Osteoblast (primary cell): ENCODE measurements around the gene HACD3. TPM values are rescaled to one million over a fixed set of nuclear protein-coding genes. Genes with fewer than 3 reads are reported as not detected.

ENCODE experiments used
- DNase-seq: peaks from one replicate; pipeline ENCODE4 v3.0.0; 2011; ENCODE audit warnings: low spot score, mixed read lengths; ENCODE audit not compliant: insufficient read length; ENCODE audit errors: missing footprints
- H2AFZ ChIP-seq: 2 replicates; pipeline ENCODE4 v1.6.0; 2011; ENCODE audit warnings: mild to moderate bottlenecking, low read length
- H3K27ac ChIP-seq: 2 replicates; pipeline ENCODE4 v1.5.1; 2011; ENCODE audit warnings: mild to moderate bottlenecking, low read depth, low read length, moderate library complexity
- H3K27me3 ChIP-seq: 2 replicates; pipeline ENCODE4 v1.6.0; 2012; ENCODE audit warnings: mild to moderate bottlenecking, control low read depth, inconsistent platforms, low read length, moderate library complexity; ENCODE audit not compliant: insufficient read depth
- H3K36me3 ChIP-seq: 2 replicates; pipeline ENCODE4 v1.5.1; 2011; ENCODE audit warnings: mild to moderate bottlenecking, low read length, control low read depth, moderate library complexity; ENCODE audit not compliant: insufficient read depth
- H3K4me1 ChIP-seq: 2 replicates; pipeline ENCODE4 v1.5.1; 2011; ENCODE audit warnings: mild to moderate bottlenecking, low read length, control low read depth, moderate library complexity; ENCODE audit not compliant: insufficient read depth
- H3K4me2 ChIP-seq: 2 replicates; pipeline ENCODE4 v1.6.0; 2011; ENCODE audit warnings: mild to moderate bottlenecking, low read length; ENCODE audit not compliant: insufficient read depth
- H3K4me3 ChIP-seq: fragments of 200-600 bp; sonication (generic); 3 replicates; pipeline ENCODE4 v1.5.1; 2012; ENCODE audit warnings: mild to moderate bottlenecking, low read length, inconsistent platforms; ENCODE audit not compliant: insufficient read depth
- H3K79me2 ChIP-seq: 2 replicates; pipeline ENCODE4 v1.6.0; 2012; ENCODE audit warnings: mild to moderate bottlenecking, low read length, control low read depth, inconsistent platforms; ENCODE audit not compliant: insufficient read depth
- H3K9me3 ChIP-seq: 2 replicates; pipeline ENCODE4 v1.5.1; 2011; ENCODE audit warnings: low read depth, low read length, control low read depth
- H4K20me1 ChIP-seq: 2 replicates; pipeline ENCODE4 v1.6.0; 2012; ENCODE audit warnings: mild to moderate bottlenecking, low read length, control low read depth; ENCODE audit not compliant: insufficient read depth
- CTCF ChIP-seq: IDR thresholded peaks from 2 replicates; pipeline ENCODE4 v1.5.1; 2011; ENCODE audit warnings: mild to moderate bottlenecking, low read depth, low read length, moderate library complexity; ENCODE audit errors: extremely low read depth
- total RNA-seq: library from RNA; depleted of rRNA; stranded (reverse); fragments of >200 nt; gene quantifications from 2 replicates; pipeline ENCODE4 v1.2.3, GENCODE V29; 2012

Gene HACD3
- total RNA-seq, 1 donor: 75.3 TPM

GRCh38 chr15:65528461-65529060, 1.7 kb upstream of the HACD3 start:
- DNase-seq: no peak
- no peak overlapping the region for H3K4me3 ChIP-seq
- no peaks in the 10 kb centered on the region for H3K27me3 ChIP-seq
- H3K9me3 ChIP-seq: no peaks in the 10 kb centered on the region
- H3K27ac ChIP-seq: no peak overlapping the region
- H4K20me1 ChIP-seq: peaks cover 18% of the 10 kb centered on the region
- H3K79me2 ChIP-seq: peaks cover 34% of the 10 kb centered on the region
- no peak overlapping the region for H2AFZ ChIP-seq
- peaks cover 15% of the 10 kb centered on the region for H3K4me1 ChIP-seq
- H3K4me2 ChIP-seq: no peak overlapping the region
- TF ChIP-seq CTCF: no peak
- H3K36me3 ChIP-seq: no peaks in the 10 kb centered on the region

GRCh38 chr15:65529762-65530317, 423 bp upstream of the HACD3 start:
- Histone ChIP-seq H3K27ac (peak overlapping the region; percentile 24), H3K4me2 (peak overlapping the region; percentile 87), H3K27me3 (no peaks in the 10 kb centered on the region), H4K20me1 (peaks cover 27% of the 10 kb centered on the region), H3K4me3 (peak overlapping the region; percentile 93), H2AFZ (peak overlapping the region; percentile 94), H3K4me1 (peaks cover 17% of the 10 kb centered on the region), H3K36me3 (no peaks in the 10 kb centered on the region), H3K9me3 (no peaks in the 10 kb centered on the region), H3K79me2 (peaks cover 45% of the 10 kb centered on the region)
- DNase-seq: no peak
- no peak for TF ChIP-seq CTCF

GRCh38 chr15:65532738-65533051, 2.4 kb downstream of the HACD3 start:
- Histone ChIP-seq H3K27ac (no peak overlapping the region), H3K9me3 (no peaks in the 10 kb centered on the region), H3K27me3 (no peaks in the 10 kb centered on the region), H3K4me2 (peak overlapping the region; percentile 43), H3K36me3 (no peaks in the 10 kb centered on the region), H3K79me2 (peaks cover 70% of the 10 kb centered on the region), H4K20me1 (peaks cover 36% of the 10 kb centered on the region), H3K4me1 (peaks cover 17% of the 10 kb centered on the region), H2AFZ (no peak overlapping the region), H3K4me3 (no peak overlapping the region)
- DNase-seq: peak; percentile 73
- TF ChIP-seq CTCF: no peak

- Histone ChIP-seq H3K27me3 (no peaks in the 10 kb centered on the region), H3K79me2 (peaks cover 73% of the 10 kb centered on the region), H4K20me1 (peaks cover 38% of the 10 kb centered on the region), H3K27ac (no peak overlapping the region), H3K9me3 (no peaks in the 10 kb centered on the region), H3K36me3 (no peaks in the 10 kb centered on the region), H3K4me3 (no peak overlapping the region), H2AFZ (no peak overlapping the region), H3K4me1 (peaks cover 17% of the 10 kb centered on the region), H3K4me2 (peak overlapping the region; percentile 43)
- DNase-seq: peak; percentile 73
- no peak for TF ChIP-seq CTCF
Observed at GRCh38 chr15:65533057-65533756, 2.9 kb downstream of the HACD3 start.
